GM10847 (cell line): ENCODE measurements around the gene PRR13.

Source experiments
- POLR2A ChIP-seq: IDR thresholded peaks from 2 replicates; pipeline ENCODE4 v1.6.1; 2011; ENCODE audit not compliant: insufficient read length; ENCODE audit errors: extremely low read depth

The PRR13 gene

DNA sequence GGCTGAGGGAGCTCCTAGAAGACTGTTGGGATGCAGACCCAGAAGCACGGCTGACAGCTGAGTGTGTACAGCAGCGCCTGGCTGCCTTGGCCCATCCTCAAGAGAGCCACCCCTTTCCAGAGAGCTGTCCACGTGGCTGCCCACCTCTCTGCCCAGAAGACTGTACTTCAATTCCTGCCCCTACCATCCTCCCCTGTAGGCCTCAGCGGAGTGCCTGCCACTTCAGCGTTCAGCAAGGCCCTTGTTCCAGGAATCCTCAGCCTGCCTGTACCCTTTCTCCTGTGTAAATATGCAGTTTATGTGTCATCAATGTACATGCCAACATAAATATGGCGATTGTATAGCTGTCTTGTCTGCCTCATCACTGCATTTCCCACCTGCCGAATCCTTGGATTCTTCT is 10.3 kb upstream of the PRR13 start:
- no peak for TF ChIP-seq POLR2A

DNA sequence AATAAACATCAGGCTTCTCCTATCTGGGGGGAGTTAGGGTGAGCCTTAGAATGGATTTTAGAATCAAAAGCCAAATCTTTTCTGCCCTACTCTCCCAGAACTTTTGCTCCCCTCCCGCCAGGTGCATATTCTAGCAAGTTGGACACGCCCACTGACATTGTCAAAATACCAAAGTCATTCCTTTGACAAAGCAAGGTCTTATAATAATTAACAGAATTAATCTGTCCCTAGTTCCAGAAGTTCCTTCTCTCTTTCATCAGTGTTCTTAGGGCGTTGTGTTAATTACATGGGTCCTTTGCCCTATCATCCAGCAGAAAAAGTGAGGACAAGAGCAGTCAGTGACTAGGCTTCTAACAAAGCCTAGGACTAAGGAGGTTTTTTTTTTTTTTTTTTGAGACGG is 2.4 kb downstream of the PRR13 start:
- no peak for TF ChIP-seq POLR2A

DNA sequence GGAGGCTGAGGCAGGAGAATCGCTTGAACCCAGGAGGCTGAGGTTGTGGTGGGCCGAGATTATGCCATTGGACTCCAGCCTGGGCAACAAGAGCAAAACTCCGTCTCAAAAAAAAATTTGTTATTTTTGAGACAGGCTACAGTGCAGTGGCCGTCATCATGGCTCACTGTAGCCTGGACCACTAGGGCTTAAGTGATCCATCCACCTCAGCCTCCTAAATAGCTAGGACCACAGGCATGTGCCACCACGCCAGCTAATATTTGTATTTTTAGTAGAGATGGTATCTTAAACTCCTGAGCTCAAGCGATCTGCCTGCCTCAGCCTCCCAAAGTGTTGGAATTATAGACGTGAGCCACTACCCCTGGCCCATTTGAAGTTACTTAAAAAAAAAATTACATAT is 9.4 kb downstream of the PRR13 start:
- TF ChIP-seq POLR2A, result no peak

DNA sequence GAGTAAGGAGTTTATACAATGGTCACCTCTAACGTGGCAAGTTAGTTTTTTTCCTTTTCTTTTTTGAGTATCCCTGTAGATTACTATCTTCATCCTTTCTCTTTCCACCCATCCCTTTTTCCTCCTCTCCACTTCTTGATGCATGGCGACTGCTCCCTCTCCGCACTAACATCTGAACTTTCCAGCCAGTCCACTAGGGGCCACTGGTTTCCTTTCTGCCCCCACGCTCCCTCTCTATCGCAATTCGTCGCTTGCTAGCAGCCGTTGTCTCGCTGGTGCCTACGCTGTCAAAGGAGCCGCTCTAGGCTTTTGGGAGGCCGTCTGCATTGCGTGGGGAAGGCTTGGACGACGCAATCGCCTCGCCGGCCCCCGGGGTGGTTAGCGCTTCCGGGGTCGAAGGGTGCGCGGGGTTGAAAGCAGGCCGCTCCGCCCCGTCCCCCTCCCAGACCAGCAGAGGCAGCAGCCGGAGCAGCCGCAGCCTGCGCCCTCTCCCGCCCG is 10.2 kb downstream of the PRR13 start, which contains the start of gene PCBP2:
Gene PCBP2 (plus strand): TSS at position 442 of the 498 bp plus-strand sequence. CDS start 2,699 bp downstream, outside the sequence.
- peak; percentile 85 for TF ChIP-seq POLR2A

DNA sequence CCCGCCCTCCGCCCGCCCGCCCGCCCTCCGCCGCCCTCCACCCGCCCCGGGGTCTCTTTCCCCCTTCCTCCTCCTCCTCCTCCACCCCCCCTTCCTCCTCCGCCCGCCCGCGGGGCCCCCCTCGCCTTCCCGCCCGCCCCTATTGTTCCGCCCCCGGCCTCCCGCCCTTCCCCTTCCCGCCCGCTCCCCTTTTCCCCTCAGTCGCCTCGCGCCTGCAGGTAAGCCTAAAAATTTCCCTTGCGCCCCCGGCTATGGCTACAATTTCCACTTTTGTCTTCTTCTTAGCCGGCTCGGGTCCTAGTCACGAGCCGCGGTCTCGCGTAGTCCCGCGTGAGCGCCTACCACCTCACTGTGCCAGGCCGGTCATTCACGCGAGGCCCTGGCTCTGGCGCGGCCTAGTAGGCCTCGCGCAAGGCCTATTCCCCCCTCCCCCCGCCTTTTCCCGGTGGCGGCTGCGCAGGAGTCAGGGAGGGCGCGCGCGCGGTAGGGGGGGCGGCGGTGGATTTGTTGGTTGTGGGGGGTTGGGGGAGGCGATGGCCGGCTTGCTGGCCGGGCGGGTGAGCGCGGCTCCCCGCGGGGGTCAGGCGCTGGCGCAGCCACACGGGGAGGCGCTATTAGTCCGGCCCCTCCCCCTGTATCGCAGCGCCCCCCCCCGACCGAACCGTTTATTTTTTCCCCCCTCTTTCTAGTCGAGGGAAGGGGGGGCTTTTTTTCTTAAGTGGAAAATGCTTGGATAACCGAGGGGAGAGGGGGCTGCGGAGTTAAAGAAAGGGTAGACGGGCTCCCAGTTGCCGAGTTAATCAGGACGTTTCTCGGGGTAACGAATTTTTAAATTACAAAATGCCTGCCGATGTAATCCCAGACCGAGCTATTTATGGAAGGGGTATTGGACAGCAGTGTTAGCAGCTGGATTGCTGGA is 10.9 kb downstream of the PRR13 start:
- TF ChIP-seq POLR2A, result no peak

DNA sequence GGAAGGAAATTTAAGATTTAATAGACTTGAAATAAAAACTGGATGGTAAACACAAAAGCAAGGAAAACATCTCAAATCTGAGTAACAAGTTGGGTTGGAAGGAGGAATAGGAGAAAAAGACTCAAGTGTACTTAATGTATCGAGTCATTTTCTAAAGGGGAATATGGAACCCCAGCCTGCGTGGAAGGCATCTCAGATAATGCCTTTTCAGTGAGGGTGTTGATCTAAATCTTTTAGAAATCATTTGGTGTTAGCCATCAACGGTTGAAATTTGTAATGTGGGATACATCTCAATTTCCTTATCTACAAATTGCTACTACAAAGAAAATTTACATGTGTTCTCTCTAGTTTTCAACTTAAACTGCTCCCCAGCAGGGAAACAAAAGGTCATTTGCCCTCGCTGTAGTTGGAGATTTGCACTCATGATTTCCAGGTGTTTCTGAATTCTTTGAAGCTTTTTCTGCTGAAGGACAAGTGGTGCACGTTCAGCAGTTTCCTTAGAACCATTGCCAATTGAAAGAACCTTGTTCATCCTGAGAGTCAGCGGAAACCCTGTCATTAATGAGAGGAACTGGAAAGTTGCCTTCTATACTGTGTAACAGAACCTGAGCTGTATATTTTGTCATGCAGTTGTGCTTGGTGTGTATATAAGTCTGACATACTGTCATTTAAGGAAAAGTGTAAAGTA is 12.6 kb downstream of the PRR13 start:
- TF ChIP-seq POLR2A, result no peak

DNA sequence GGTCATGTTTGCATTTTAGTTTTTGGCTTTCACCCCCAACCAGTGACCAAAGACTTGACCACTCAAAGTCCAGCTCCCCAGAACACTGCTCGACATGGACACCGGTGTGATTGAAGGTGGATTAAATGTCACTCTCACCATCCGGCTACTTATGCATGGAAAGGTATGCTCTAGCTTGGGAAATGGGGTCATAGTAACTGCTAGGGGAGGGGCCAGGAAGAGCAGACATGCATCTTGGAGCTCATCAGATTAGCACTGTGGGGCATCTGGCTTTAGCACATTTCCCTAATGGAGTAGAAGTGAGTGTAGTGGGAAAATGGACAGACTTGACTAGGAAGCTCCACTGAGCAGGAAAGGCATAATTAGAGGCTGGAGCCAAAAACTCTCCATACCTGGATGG is 13.2 kb downstream of the PRR13 start:
- TF ChIP-seq POLR2A, result no peak

DNA sequence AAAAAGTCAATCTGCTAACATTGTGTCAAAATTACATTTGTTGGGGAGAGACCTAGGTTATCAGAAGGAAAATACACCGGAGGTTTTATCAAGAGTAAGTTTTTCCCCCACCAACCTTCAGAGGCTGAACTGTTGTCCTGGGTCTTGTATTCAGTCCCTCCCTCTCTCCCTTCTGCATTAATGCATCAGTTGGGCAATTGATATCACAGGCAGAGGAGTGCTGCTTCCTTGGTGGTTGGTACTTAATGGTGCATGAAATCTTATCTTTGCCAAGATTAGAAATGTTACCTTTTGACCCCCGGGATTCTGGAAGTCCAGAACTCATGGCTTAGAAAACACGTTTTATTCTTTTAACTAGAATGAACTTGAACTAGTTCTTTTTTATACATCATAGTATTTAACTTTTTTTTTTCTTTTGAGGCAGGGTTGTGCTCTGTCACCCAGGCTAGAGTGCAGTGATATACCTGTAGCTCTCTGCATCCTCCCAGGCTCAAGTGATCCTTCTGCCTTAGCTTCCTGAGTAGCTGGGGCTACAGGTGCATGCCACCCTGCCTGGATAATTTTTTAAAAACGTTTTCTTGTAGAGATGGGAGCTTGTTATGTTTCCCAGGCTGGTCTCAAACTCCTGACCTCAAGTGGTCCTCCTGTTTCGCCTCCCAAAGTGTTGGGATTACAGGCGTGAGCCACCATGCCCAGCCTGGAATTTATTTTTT is 15.3 kb downstream of the PRR13 start:
- no peak for TF ChIP-seq POLR2A

DNA sequence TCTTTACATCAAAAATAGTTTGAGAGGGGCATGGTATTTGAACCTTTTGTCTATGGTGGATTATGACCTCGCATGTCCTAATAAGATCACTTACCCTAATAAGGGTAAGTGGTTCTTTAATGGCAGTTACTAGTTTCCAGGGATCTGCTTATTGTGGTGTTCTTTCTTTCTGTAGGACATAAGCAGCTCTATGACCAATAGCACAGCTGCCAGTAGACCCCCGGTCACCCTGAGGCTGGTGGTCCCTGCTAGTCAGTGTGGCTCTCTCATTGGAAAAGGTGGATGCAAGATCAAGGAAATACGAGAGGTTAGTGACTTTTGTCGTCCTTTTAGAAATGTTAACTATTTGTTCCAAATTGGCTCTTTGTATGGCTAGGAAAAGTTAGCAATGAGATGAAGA is 17.6 kb downstream of the PRR13 start:
- TF ChIP-seq POLR2A, result no peak

DNA sequence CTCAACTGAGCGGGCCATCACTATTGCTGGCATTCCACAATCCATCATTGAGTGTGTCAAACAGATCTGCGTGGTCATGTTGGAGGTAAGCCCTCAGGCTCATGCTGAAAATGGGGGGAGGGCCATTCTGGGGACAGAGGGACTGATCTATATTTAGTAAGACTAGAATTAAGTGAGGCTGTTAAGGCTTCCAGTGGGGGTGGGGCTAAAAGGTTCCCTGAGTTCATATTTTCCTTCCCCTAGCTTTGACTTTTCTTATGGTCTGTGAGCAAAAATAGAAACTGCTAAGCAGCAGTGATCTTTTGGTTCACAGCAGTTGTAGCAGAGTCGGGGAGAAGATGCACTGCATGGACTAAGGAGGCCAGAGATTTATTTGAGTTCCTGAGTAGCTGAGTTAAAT is 19.5 kb downstream of the PRR13 start:
- no peak for TF ChIP-seq POLR2A

DNA sequence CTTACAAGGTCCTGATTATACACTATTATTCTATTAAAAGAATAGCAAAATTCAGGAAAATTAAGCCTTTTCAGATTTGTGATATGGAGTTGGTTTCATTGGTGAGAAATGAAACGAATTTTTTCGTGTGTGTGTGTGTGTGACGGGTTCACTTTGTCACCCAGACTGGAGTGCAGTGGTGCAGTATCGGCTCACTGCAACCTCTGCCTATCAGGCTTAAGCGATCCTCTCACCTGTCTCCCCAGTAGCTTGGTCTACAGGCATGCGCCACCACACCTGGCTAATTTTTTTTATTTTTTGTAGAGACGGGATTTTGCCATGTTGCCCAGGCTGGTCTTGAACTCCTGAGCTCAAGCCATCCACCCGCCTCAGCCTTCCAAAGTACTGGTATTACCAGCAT is 20.1 kb downstream of the PRR13 start:
- no peak for TF ChIP-seq POLR2A

DNA sequence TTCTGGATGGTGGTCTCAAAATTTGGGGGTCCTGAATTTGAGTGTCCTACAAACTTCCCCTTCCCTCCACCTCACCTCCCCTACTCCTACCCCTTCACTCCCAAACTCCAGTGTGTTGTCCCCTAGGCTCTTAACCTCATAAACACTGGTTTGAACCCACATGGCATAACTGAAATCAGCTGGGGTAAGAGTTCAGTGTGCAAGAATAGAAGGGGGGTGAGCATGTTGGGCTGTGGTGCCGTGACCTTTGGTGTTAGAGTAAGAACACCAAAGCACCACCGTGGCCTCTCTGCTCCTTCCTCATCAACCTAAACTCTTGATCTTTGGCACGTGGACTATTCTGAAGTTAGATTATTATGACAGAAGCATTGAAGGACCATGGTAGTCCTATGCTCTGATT is 21.4 kb downstream of the PRR13 start:
- no peak for TF ChIP-seq POLR2A

DNA sequence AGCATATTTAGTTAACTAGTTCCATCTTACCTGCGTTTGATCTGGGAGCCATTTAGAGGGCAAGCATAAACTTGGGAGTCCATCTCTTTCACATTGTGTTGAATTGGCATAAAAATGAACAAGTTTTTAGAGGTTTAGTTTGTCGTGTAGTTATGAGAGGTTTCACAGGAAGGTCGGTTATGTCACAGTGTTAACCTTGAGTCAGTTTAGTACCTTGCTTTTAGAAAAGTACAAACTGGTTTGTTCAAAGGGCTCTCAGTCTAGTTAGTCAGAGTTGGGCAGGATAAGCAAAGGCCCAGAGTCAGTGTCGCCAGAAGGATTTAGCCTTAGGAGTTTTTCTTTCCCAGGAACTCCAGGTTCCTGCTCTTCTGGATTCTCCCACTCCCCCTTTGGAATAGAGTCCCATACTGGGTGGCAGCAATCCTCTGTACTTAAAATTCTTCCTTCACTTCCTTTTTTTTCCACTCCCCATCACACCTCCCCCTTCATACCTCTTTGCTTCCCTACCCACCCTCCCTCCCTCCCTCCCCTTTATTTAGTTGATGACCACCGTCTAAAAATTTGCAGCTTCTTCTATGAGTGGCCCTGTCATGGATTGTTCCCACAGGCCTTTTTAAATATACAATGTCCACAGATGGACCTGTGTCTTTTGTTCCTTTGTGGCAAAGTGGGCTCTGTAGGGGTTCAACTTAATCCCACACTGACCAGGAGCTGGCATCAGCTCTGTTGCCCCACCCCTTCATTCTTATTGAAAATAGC is 22.4 kb downstream of the PRR13 start:
- TF ChIP-seq POLR2A, result no peak

DNA sequence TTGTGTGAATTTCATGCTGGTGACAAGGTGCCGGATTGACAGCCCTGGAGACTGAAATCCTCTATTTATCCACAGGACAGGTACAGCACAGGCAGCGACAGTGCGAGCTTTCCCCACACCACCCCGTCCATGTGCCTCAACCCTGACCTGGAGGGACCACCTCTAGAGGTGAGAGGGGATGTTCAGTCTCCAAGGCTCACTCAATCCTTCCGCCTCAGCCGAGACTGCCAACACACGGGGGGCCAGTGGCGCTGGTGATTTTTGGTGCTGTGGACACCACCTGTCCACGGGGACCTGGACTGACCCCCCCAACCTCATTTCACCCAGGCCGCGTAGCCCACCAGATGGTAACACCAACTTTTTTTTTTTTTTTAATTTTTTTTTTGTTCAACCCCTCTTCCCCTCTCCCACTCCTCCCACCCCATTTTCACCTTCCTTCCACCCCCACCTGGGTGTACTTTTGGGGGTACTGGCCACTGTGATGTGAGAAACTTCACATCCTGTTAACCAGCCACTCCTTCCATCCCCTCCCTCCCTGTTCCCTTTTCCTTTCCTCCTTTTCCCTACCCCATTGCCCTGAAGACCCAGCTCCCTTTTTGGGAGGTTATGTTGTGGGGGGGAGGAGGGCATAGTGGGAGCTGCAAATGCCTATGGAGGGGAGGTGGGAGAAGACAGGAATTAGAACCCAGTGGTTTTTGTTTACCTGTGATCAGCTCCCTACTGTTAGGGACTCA is 23.3 kb downstream of the PRR13 start:
- no peak for TF ChIP-seq POLR2A
